GM12878 (cell line): ENCODE results near the gene SFT2D1.

Source experiments
- CBX3 ChIP-seq: fragments of 200-600 bp; sonication (generic); IDR thresholded peaks from 2 replicates; pipeline ENCODE4 v1.6.1; 2016; ENCODE audit warnings: low read depth, borderline replicate concordance
- CEBPB ChIP-seq, 2 experiments: fragments of 150-350 bp in 1 of 2; IDR thresholded peaks; 2 replicates each; pipeline ENCODE4 v1.6.1; 2012 to 2014; ENCODE audit warnings: low read depth in 2 of 2, low read length in 2 of 2, borderline replicate concordance in 1 of 2, inconsistent platforms in 1 of 2
- EGR1 ChIP-seq, 2 experiments: IDR thresholded peaks; 1 replicate in 1 of 2; 2 replicates in 1 of 2; pipeline ENCODE4 v1.6.1; 2011 to 2012; ENCODE audit warnings: low read depth in 2 of 2, low read length in 2 of 2, borderline replicate concordance in 1 of 2, mild to moderate bottlenecking in 1 of 2, moderate library complexity in 1 of 2
- EP300 ChIP-seq, 2 experiments: fragments of 150-350 bp in 1 of 2; IDR thresholded peaks; 2 replicates each; pipeline ENCODE4 v1.6.1; 2011 to 2012; ENCODE audit warnings: low read depth in 2 of 2, low read length in 2 of 2, borderline replicate concordance in 1 of 2, improper control_type of control experiment in 1 of 2, inconsistent platforms in 1 of 2; ENCODE audit not compliant: control insufficient read depth in 1 of 2
- MXI1 ChIP-seq: fragments of 150-350 bp; IDR thresholded peaks from 2 replicates; pipeline ENCODE4 v1.6.1; 2011; ENCODE audit warnings: low read depth, mild to moderate bottlenecking, inconsistent platforms, low read length, improper control_type of control experiment
- NFIC ChIP-seq: IDR thresholded peaks from 2 replicates; pipeline ENCODE4 v1.6.1; 2012; ENCODE audit warnings: low read depth, mild to moderate bottlenecking, inconsistent platforms, low read length, moderate library complexity
- NRF1 ChIP-seq: conservative IDR thresholded peaks from 2 replicates; pipeline ENCODE4 v1.6.1; 2011; ENCODE audit warnings: mild to moderate bottlenecking, low read depth, low read length, improper control_type of control experiment
- PAX5 ChIP-seq: IDR thresholded peaks from 2 replicates; pipeline ENCODE4 v1.6.1; 2011; ENCODE audit warnings: low read depth, low read length, borderline replicate concordance
- POLR2A ChIP-seq: IDR thresholded peaks from 2 replicates; pipeline ENCODE4 v1.6.1; 2011; ENCODE audit warnings: low read depth, mild to moderate bottlenecking, low read length
- SMAD1 ChIP-seq: fragments of 450-650 bp; IDR thresholded peaks from 2 replicates; pipeline ENCODE4 v1.6.1; 2018; ENCODE audit warnings: mild to moderate bottlenecking, low read depth; ENCODE audit not compliant: partially characterized antibody
- TAF1 ChIP-seq: IDR thresholded peaks from 2 replicates; pipeline ENCODE4 v1.6.1; 2011; ENCODE audit warnings: mild to moderate bottlenecking, low read depth, low read length, borderline replicate concordance
- TF ChIP-seq, protein P1 (sequence below), 3 experiments: IDR thresholded peaks in 2 of 3; conservative IDR thresholded peaks in 1 of 3; 2 replicates each; pipeline ENCODE4 v1.5.1; 2011; ENCODE audit warnings: low read depth in 3 of 3, low read length in 3 of 3, mild to moderate bottlenecking in 3 of 3, control low read depth in 2 of 3, moderate library complexity in 2 of 3, inconsistent platforms in 1 of 3, mixed read lengths in 1 of 3; ENCODE audit not compliant: control insufficient read depth in 2 of 3, insufficient read depth in 1 of 3; ENCODE audit errors: extremely low read depth in 1 of 3
- TF ChIP-seq, protein P2 (sequence below): IDR thresholded peaks from 2 replicates; pipeline ENCODE4 v1.6.1; 2011; ENCODE audit warnings: borderline replicate concordance, low read depth, mild to moderate bottlenecking, moderate library complexity, mixed read lengths, low read length; ENCODE audit not compliant: insufficient read depth; ENCODE audit errors: extremely low read length

DNA sequence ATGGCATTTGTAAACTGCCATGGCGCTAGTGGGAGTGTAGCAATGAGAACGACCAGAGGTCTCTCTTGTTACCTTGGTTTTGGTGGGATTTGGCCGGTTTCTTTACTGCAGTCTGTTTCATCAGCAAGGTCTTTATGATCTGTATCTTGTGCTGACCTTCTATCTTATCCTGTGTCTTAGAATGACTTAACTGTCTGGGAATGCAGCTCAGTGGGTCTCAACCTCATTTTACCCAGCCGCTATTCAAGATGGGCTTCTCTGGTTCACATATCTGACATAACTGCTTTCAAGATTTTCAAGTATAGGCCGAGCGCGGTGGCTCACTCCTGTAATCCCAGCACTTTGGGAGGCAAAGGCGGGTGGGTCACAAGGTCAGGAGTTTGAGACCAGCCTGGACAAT, 1.9 kb upstream of the SFT2D1 start:
- TF ChIP-seq POLR2A (no peak), CEBPB (IDR thresholded peaks at IDR 0.05; ENCODE audit: borderline replicate concordance in 1 of 2, low read depth in 2 of 2, low read length in 2 of 2) (no peak), MXI1 (no peak), NRF1 (no peak), PAX5 (no peak), EP300 (IDR thresholded peaks at IDR 0.05; ENCODE audit: borderline replicate concordance in 1 of 2, control insufficient read depth in 1 of 2, low read depth in 2 of 2, low read length in 2 of 2) (no peak), NFIC (no peak), TAF1 (no peak), CBX3 (no peak), SMAD1 (no peak), EGR1 (IDR thresholded peaks at IDR 0.05; ENCODE audit: borderline replicate concordance in 1 of 2, low read depth in 2 of 2, low read length in 2 of 2) (no peak)
- TF ChIP-seq, protein P1, sequence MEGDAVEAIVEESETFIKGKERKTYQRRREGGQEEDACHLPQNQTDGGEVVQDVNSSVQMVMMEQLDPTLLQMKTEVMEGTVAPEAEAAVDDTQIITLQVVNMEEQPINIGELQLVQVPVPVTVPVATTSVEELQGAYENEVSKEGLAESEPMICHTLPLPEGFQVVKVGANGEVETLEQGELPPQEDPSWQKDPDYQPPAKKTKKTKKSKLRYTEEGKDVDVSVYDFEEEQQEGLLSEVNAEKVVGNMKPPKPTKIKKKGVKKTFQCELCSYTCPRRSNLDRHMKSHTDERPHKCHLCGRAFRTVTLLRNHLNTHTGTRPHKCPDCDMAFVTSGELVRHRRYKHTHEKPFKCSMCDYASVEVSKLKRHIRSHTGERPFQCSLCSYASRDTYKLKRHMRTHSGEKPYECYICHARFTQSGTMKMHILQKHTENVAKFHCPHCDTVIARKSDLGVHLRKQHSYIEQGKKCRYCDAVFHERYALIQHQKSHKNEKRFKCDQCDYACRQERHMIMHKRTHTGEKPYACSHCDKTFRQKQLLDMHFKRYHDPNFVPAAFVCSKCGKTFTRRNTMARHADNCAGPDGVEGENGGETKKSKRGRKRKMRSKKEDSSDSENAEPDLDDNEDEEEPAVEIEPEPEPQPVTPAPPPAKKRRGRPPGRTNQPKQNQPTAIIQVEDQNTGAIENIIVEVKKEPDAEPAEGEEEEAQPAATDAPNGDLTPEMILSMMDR (IDR thresholded peaks at IDR 0.05 in 2 of 3, conservative IDR thresholded peaks at IDR 0.05 in 1 of 3; ENCODE audit: control insufficient read depth in 2 of 3, extremely low read depth in 1 of 3, insufficient read depth in 1 of 3, low read depth in 3 of 3, low read length in 3 of 3): no peak
- TF ChIP-seq, protein P2, sequence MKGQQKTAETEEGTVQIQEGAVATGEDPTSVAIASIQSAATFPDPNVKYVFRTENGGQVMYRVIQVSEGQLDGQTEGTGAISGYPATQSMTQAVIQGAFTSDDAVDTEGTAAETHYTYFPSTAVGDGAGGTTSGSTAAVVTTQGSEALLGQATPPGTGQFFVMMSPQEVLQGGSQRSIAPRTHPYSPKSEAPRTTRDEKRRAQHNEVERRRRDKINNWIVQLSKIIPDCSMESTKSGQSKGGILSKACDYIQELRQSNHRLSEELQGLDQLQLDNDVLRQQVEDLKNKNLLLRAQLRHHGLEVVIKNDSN: no peak
